HL-60 (cell line): ENCODE results near the gene SCD.

Source experiments
- GABPA ChIP-seq: IDR thresholded peaks from 2 replicates; pipeline ENCODE4 v1.6.1; 2012; ENCODE audit warnings: low read depth
- TF ChIP-seq, protein P1 (sequence below): IDR thresholded peaks from one replicate; pipeline ENCODE4 v1.5.1; 2011; ENCODE audit warnings: low read length, control low read depth, inconsistent platforms; ENCODE audit not compliant: insufficient read depth
- TF ChIP-seq, protein P2 (sequence below): IDR thresholded peaks from 2 replicates; pipeline ENCODE4 v1.6.1; 2012; ENCODE audit warnings: low read depth; ENCODE audit not compliant: insufficient replicate concordance

DNA sequence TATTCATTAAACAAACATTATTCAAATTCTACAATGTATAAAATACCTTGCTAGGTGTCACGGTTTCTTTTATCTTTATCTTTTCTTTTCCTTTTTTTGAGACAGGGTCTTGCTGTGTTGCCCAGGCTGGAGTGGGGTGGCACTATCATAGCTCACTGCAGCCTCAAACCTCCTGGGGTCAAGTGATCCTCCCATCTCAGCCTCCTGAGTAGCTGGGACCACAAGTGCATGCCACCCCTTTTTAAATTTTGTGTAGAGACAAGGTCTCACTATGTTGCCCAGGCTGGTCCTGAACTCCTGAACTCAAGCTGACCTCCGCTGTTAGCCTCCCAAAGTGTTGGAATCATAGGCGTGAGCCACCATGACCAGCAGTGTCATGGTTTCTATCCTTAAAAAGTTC is 42.6 kb upstream of the SCD start:
- TF ChIP-seq, protein P1, sequence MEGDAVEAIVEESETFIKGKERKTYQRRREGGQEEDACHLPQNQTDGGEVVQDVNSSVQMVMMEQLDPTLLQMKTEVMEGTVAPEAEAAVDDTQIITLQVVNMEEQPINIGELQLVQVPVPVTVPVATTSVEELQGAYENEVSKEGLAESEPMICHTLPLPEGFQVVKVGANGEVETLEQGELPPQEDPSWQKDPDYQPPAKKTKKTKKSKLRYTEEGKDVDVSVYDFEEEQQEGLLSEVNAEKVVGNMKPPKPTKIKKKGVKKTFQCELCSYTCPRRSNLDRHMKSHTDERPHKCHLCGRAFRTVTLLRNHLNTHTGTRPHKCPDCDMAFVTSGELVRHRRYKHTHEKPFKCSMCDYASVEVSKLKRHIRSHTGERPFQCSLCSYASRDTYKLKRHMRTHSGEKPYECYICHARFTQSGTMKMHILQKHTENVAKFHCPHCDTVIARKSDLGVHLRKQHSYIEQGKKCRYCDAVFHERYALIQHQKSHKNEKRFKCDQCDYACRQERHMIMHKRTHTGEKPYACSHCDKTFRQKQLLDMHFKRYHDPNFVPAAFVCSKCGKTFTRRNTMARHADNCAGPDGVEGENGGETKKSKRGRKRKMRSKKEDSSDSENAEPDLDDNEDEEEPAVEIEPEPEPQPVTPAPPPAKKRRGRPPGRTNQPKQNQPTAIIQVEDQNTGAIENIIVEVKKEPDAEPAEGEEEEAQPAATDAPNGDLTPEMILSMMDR: no peak
- TF ChIP-seq, protein P2, sequence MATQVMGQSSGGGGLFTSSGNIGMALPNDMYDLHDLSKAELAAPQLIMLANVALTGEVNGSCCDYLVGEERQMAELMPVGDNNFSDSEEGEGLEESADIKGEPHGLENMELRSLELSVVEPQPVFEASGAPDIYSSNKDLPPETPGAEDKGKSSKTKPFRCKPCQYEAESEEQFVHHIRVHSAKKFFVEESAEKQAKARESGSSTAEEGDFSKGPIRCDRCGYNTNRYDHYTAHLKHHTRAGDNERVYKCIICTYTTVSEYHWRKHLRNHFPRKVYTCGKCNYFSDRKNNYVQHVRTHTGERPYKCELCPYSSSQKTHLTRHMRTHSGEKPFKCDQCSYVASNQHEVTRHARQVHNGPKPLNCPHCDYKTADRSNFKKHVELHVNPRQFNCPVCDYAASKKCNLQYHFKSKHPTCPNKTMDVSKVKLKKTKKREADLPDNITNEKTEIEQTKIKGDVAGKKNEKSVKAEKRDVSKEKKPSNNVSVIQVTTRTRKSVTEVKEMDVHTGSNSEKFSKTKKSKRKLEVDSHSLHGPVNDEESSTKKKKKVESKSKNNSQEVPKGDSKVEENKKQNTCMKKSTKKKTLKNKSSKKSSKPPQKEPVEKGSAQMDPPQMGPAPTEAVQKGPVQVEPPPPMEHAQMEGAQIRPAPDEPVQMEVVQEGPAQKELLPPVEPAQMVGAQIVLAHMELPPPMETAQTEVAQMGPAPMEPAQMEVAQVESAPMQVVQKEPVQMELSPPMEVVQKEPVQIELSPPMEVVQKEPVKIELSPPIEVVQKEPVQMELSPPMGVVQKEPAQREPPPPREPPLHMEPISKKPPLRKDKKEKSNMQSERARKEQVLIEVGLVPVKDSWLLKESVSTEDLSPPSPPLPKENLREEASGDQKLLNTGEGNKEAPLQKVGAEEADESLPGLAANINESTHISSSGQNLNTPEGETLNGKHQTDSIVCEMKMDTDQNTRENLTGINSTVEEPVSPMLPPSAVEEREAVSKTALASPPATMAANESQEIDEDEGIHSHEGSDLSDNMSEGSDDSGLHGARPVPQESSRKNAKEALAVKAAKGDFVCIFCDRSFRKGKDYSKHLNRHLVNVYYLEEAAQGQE: no peak
- TF ChIP-seq GABPA: no peak
